WTC11 (cell line): ENCODE results near the gene ABR. TPM values are rescaled to one million over a fixed set of nuclear protein-coding genes. Genes with fewer than 3 reads are reported as not detected.
A peak's percentile ranks its signal among the peaks of the same experiment; 100 is the strongest.

Source experiments
- ATAC-seq: fragments of 200-7000 bp; cut with Tn5 transposase; 2 replicates; pipeline ENCODE4 v1.10.0; 2021; ENCODE audit warnings: mild to moderate bottlenecking, moderate library complexity
- CTCF ChIA-PET: fragments of 300-600 bp; sonication (Branson Sonifier 250); formaldehyde crosslinking; loops from one replicate; lab custom pipeline; 2021; ENCODE audit warnings: antibody characterized with exemption; lab: Charles Lee
- POLR2A ChIA-PET: fragments of 350-600 bp; sonication (Branson Sonifier 250); formaldehyde crosslinking; loops from one replicate; lab custom pipeline; 2021; ENCODE audit warnings: antibody characterized with exemption; lab: Charles Lee
- DNase-seq: peaks from one replicate; pipeline ENCODE4 v3.0.0; 2021; ENCODE audit warnings: low spot score
- H3K27ac Mint-ChIP-seq: 2 replicates; pipeline ENCODE4 v1.8.0; 2021; ENCODE audit warnings: mixed read lengths
- H3K27me3 Mint-ChIP-seq: 2 replicates; pipeline ENCODE4 v1.8.0; 2021; ENCODE audit warnings: low read depth, mild to moderate bottlenecking, moderate library complexity, mixed read lengths
- H3K36me3 Mint-ChIP-seq: 2 replicates; pipeline ENCODE4 v1.8.0; 2021; ENCODE audit warnings: mixed read lengths
- H3K4me1 Mint-ChIP-seq: 2 replicates; pipeline ENCODE4 v1.8.0; 2022; ENCODE audit warnings: mixed read lengths
- H3K4me3 Mint-ChIP-seq: 2 replicates; pipeline ENCODE4 v1.8.0; 2021; ENCODE audit warnings: mild to moderate bottlenecking, moderate library complexity, mixed read lengths
- H3K9me3 Mint-ChIP-seq: 2 replicates; pipeline ENCODE4 v1.8.0; 2021; ENCODE audit warnings: mixed read lengths
- AFF4 ChIP-seq: sonication (generic); formaldehyde crosslinking; IDR thresholded peaks from 2 replicates; pipeline ENCODE4 v1.8.1; 2023; ENCODE audit warnings: mild to moderate bottlenecking, missing genetic modification reagents, borderline replicate concordance
- CBFB ChIP-seq: sonication (generic); formaldehyde crosslinking; IDR thresholded peaks from 2 replicates; pipeline ENCODE4 v1.8.1; 2022; ENCODE audit warnings: mild to moderate bottlenecking, low read depth, missing genetic modification reagents
- CREB1 ChIP-seq: sonication (generic); formaldehyde crosslinking; IDR thresholded peaks from 2 replicates; pipeline ENCODE4 v1.8.0; 2023; ENCODE audit warnings: mild to moderate bottlenecking, missing genetic modification reagents
- E2F1 ChIP-seq: sonication (generic); formaldehyde crosslinking; IDR thresholded peaks from 2 replicates; pipeline ENCODE4 v1.8.0; 2022; ENCODE audit warnings: mild to moderate bottlenecking, missing genetic modification reagents
- ESRRA ChIP-seq: sonication (generic); formaldehyde crosslinking; IDR thresholded peaks from 2 replicates; pipeline ENCODE4 v1.8.1; 2022; ENCODE audit warnings: mild to moderate bottlenecking, missing genetic modification reagents, borderline replicate concordance
- FOXK1 ChIP-seq: sonication (generic); formaldehyde crosslinking; IDR thresholded peaks from 2 replicates; pipeline ENCODE4 v1.8.0; 2022; ENCODE audit warnings: mild to moderate bottlenecking, moderate library complexity, missing genetic modification reagents
- GTF2I ChIP-seq: fragments of 250-450 bp; sonication (Bioruptor Pico); conservative IDR thresholded peaks from 2 replicates; pipeline ENCODE4 v1.4.0; 2021; ENCODE audit warnings: mild to moderate bottlenecking
- JAZF1 ChIP-seq: fragments of 250-450 bp; sonication (Bioruptor Pico); IDR thresholded peaks from 2 replicates; pipeline ENCODE4 v1.9.0; 2021; ENCODE audit warnings: moderate library complexity, mild to moderate bottlenecking, inconsistent platforms
- NR1H2 ChIP-seq: sonication (generic); formaldehyde crosslinking; IDR thresholded peaks from 2 replicates; pipeline ENCODE4 v1.9.0; 2021; ENCODE audit warnings: mild to moderate bottlenecking, moderate library complexity, missing genetic modification reagents
- OVOL2 ChIP-seq: fragments of 250-450 bp; sonication (Bioruptor Pico); IDR thresholded peaks from 2 replicates; pipeline ENCODE4 v1.9.0; 2021; ENCODE audit warnings: mild to moderate bottlenecking, borderline replicate concordance
- RELA ChIP-seq: sonication (generic); formaldehyde crosslinking; IDR thresholded peaks from 2 replicates; pipeline ENCODE4 v1.8.1; 2022; ENCODE audit warnings: missing genetic modification reagents, mild to moderate bottlenecking, borderline replicate concordance
- TCF7 ChIP-seq: sonication (generic); formaldehyde crosslinking; IDR thresholded peaks from 2 replicates; pipeline ENCODE4 v1.8.0; 2022; ENCODE audit warnings: mild to moderate bottlenecking, low read depth, missing genetic modification reagents, moderate library complexity
- TEAD1 ChIP-seq: sonication (generic); formaldehyde crosslinking; IDR thresholded peaks from 2 replicates; pipeline ENCODE4 v1.8.0; 2022; ENCODE audit warnings: mild to moderate bottlenecking, missing genetic modification reagents
- ZBTB43 ChIP-seq: sonication (generic); formaldehyde crosslinking; IDR thresholded peaks from 2 replicates; pipeline ENCODE4 v1.8.1; 2023; ENCODE audit warnings: mild to moderate bottlenecking, missing genetic modification reagents
- ZNF232 ChIP-seq: sonication (generic); formaldehyde crosslinking; IDR thresholded peaks from 2 replicates; pipeline ENCODE4 v1.8.0; 2022; ENCODE audit warnings: mild to moderate bottlenecking, missing genetic modification reagents
- ZNF396 ChIP-seq: fragments of 250-450 bp; sonication (Bioruptor Pico); IDR thresholded peaks from 2 replicates; pipeline ENCODE4 v1.8.0; 2021; ENCODE audit warnings: mild to moderate bottlenecking, moderate library complexity, borderline replicate concordance
- total RNA-seq: library from RNA; stranded (reverse); gene quantifications from 3 replicates; pipeline ENCODE4 v1.2.3, GENCODE V29; 2021
- TF ChIP-seq, protein P1 (sequence below): fragments of 250-450 bp; sonication (Bioruptor Pico); conservative IDR thresholded peaks from 2 replicates; pipeline ENCODE4 v1.9.0; 2021; ENCODE audit warnings: mild to moderate bottlenecking
- TF ChIP-seq, protein P2 (sequence below): sonication (generic); formaldehyde crosslinking; conservative IDR thresholded peaks from 2 replicates; pipeline ENCODE4 v1.8.1; 2023; ENCODE audit warnings: mild to moderate bottlenecking, low read depth, missing genetic modification reagents, moderate library complexity
- TF ChIP-seq, protein P3 (sequence below): sonication (generic); formaldehyde crosslinking; IDR thresholded peaks from 2 replicates; pipeline ENCODE4 v1.8.1; 2023; ENCODE audit warnings: mild to moderate bottlenecking, missing genetic modification reagents, moderate library complexity
- TF ChIP-seq, protein P4 (sequence below): sonication (generic); formaldehyde crosslinking; IDR thresholded peaks from 2 replicates; pipeline ENCODE4 v1.8.1; 2022; ENCODE audit warnings: low read depth, mild to moderate bottlenecking, moderate library complexity, missing genetic modification reagents, borderline replicate concordance

The ABR gene
- total RNA-seq, 1 experiment from 2014 or later = 38.0 TPM

GRCh38 chr17:1203111-1203966, 23.6 kb upstream of the ABR start:
- H3K36me3 Mint-ChIP-seq = no peaks in the 10 kb centered on the region
- peak overlapping the region; percentile 65 for H3K4me3 Mint-ChIP-seq
- H3K27me3 Mint-ChIP-seq = peaks cover 27% of the 10 kb centered on the region
- ChIA-PET CTCF (interaction anchor here (0.6 to 7.4 kb wide), 8 partner anchors 16 to 753 kb away, joined by 3 to 64 read pairs (median 3); no protein-coding TSS in a partner anchor), POLR2A (no interaction called here)
- H3K9me3 Mint-ChIP-seq = no peaks in the 10 kb centered on the region
- peak; percentile 93 for ATAC-seq
- peak; percentile 84 for DNase-seq
- no peaks in the 10 kb centered on the region for H3K4me1 Mint-ChIP-seq
- H3K27ac Mint-ChIP-seq = no peak overlapping the region
- TF ChIP-seq, protein P1, sequence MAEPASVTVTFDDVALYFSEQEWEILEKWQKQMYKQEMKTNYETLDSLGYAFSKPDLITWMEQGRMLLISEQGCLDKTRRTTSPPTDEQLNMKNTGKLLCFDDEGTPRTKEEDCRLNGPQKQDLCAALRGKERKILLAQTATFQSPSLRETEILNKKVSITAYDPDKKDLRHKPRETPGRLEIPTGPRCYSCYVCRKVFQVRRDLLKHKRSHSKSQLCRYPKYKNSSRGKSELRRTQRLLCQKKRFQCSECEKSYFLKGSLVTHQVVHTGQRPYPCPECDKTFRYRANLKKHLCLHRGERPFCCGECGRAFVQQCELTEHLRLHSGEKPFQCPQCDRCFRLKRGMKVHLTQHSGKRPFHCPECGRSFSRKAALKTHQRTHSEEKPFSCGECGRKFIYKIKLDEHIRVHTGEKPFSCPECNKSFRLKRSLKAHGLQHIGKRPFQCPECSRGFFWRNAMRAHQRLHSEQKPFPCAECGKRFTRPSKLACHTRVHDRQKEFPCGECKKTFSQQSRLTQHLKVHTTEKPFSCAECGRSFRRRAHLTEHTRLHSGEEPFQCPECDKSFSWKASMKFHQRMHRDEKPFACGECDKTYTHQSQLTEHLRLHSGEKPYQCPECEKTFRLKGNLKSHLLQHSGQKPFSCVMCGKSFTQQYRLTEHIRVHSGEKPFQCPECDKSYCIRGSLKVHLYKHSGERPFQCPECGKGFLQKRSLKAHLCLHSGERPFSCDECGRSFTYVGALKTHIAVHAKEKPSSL (CRISPR knock-in tag) = no peak
- TF ChIP-seq E2F1 (CRISPR knock-in tag) = no peak
- TF ChIP-seq, protein P2, sequence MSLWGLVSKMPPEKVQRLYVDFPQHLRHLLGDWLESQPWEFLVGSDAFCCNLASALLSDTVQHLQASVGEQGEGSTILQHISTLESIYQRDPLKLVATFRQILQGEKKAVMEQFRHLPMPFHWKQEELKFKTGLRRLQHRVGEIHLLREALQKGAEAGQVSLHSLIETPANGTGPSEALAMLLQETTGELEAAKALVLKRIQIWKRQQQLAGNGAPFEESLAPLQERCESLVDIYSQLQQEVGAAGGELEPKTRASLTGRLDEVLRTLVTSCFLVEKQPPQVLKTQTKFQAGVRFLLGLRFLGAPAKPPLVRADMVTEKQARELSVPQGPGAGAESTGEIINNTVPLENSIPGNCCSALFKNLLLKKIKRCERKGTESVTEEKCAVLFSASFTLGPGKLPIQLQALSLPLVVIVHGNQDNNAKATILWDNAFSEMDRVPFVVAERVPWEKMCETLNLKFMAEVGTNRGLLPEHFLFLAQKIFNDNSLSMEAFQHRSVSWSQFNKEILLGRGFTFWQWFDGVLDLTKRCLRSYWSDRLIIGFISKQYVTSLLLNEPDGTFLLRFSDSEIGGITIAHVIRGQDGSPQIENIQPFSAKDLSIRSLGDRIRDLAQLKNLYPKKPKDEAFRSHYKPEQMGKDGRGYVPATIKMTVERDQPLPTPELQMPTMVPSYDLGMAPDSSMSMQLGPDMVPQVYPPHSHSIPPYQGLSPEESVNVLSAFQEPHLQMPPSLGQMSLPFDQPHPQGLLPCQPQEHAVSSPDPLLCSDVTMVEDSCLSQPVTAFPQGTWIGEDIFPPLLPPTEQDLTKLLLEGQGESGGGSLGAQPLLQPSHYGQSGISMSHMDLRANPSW (CRISPR knock-in tag) = 0 out of 2 replicates have a peak, but pooled peaks have one; percentile 75
- TF ChIP-seq GTF2I = no peak
- TF ChIP-seq ESRRA = no peak
- no peak for TF ChIP-seq FOXK1 (CRISPR knock-in tag)
- no peak for TF ChIP-seq RELA (CRISPR knock-in tag)
- TF ChIP-seq OVOL2 = no peak
- TF ChIP-seq ZBTB43 (CRISPR knock-in tag) = no peak
- TF ChIP-seq, protein P3, sequence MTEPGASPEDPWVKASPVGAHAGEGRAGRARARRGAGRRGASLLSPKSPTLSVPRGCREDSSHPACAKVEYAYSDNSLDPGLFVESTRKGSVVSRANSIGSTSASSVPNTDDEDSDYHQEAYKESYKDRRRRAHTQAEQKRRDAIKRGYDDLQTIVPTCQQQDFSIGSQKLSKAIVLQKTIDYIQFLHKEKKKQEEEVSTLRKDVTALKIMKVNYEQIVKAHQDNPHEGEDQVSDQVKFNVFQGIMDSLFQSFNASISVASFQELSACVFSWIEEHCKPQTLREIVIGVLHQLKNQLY = no peak
- TF ChIP-seq CREB1 (CRISPR knock-in tag) = no peak
- no peak for TF ChIP-seq NR1H2 (CRISPR knock-in tag)
- no peak for TF ChIP-seq ZNF232 (CRISPR knock-in tag)
- 0 out of 2 replicates have a peak, but pooled peaks have one; percentile 32 for TF ChIP-seq TEAD1 (CRISPR knock-in tag)
- no peak for TF ChIP-seq CBFB (CRISPR knock-in tag)
- TF ChIP-seq TCF7 (CRISPR knock-in tag) = no peak
- TF ChIP-seq, protein P4, sequence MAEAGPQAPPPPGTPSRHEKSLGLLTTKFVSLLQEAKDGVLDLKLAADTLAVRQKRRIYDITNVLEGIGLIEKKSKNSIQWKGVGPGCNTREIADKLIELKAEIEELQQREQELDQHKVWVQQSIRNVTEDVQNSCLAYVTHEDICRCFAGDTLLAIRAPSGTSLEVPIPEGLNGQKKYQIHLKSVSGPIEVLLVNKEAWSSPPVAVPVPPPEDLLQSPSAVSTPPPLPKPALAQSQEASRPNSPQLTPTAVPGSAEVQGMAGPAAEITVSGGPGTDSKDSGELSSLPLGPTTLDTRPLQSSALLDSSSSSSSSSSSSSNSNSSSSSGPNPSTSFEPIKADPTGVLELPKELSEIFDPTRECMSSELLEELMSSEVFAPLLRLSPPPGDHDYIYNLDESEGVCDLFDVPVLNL (CRISPR knock-in tag) = no peak
- TF ChIP-seq AFF4 (CRISPR knock-in tag) = no peak
- TF ChIP-seq JAZF1 (CRISPR knock-in tag) = no peak
- TF ChIP-seq ZNF396 (CRISPR knock-in tag) = no peak
